Activated CD8-positive, alpha-beta memory T cell treated with anti-CD3 and anti-CD28 coated beads, Interleukin-2, amount 10 ng/mL, durations not matched to agents 7 days and 5 days (primary cell): ENCODE results near the gene CPVL. TPM values are rescaled to one million over a fixed set of nuclear protein-coding genes. Genes with fewer than 3 reads are reported as not detected.

ENCODE experiments used
- ATAC-seq: fragments of 150-1000 bp; cut with Tn5 transposase; one replicate; pipeline ENCODE4 v1.10.0; 2021; ENCODE audit warnings: moderate library complexity
- CTCF ChIA-PET: fragments of 350-600 bp; sonication (Branson Sonifier 250); formaldehyde crosslinking; loops from one replicate; lab custom pipeline; 2021; ENCODE audit warnings: antibody characterized with exemption; lab: Charles Lee
- DNase-seq: peaks from one replicate; pipeline ENCODE4 v3.0.0-alpha.2; 2020
- H3K27ac Mint-ChIP-seq: one replicate; pipeline ENCODE4 v1.8.0; 2021; ENCODE audit warnings: mild to moderate bottlenecking, mixed read lengths
- H3K27me3 Mint-ChIP-seq: one replicate; pipeline ENCODE4 v1.8.0; 2021; ENCODE audit warnings: mixed read lengths
- H3K36me3 Mint-ChIP-seq: one replicate; pipeline ENCODE4 v1.8.0; 2021; ENCODE audit warnings: mild to moderate bottlenecking, mixed read lengths
- H3K4me1 Mint-ChIP-seq: one replicate; pipeline ENCODE4 v1.8.0; 2021; ENCODE audit warnings: mixed read lengths
- H3K4me3 Mint-ChIP-seq: one replicate; pipeline ENCODE4 v1.8.0; 2021; ENCODE audit warnings: mild to moderate bottlenecking, moderate library complexity, mixed read lengths
- H3K9me3 Mint-ChIP-seq: one replicate; pipeline ENCODE4 v1.8.0; 2022; ENCODE audit warnings: low read depth, mixed read lengths
- total RNA-seq, 2 experiments: library from RNA; stranded (reverse); gene quantifications; one replicate each; pipeline ENCODE4 v1.2.3, GENCODE V29; 2021

CPVL gene
- total RNA-seq, 2 experiments from 2014 or later: 0.33 to 1.8 TPM

DNA sequence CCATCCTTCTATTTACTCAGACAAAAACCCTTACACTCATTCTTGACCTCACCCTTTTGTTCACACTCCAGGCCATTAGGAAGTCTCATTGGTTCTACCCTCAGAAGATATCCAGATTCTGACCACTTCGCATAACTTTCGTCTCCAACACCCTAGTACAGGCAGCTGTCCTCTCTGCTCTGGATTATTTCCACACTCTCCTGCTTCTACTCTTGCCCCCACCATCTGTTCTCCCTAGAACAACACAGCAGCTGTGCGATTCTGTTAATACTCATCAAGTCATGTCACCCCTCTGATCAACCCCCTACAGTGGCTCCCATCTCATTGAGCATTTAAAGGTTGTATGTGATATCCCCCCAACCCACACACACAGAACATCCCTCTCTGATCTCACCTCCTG lies 172.7 kb downstream of the CPVL start:
- Mint-ChIP-seq H3K27me3 (peaks cover 7% of the 10 kb centered on the region), H3K27ac (no peak overlapping the region), H3K4me3 (no peak overlapping the region), H3K36me3 (peaks cover 1% of the 10 kb centered on the region), H3K9me3 (peaks cover 23% of the 10 kb centered on the region), H3K4me1 (no peaks in the 10 kb centered on the region)
- CTCF ChIA-PET: no interaction called here
- no peak for ATAC-seq
- no peak for DNase-seq

- DNase-seq: no peak
- no peak overlapping the region for H3K27ac Mint-ChIP-seq
- CTCF ChIA-PET: no interaction called here
- ATAC-seq: no peak
- no peaks in the 10 kb centered on the region for H3K4me1 Mint-ChIP-seq
- no peaks in the 10 kb centered on the region for H3K9me3 Mint-ChIP-seq
- no peak overlapping the region for H3K4me3 Mint-ChIP-seq
- H3K36me3 Mint-ChIP-seq: no peaks in the 10 kb centered on the region
- peaks cover 45% of the 10 kb centered on the region for H3K27me3 Mint-ChIP-seq
Measured at GRCh38 chr7:28964056-28964455, 182.3 kb downstream of the CPVL start.

- no peak overlapping the region for H3K4me3 Mint-ChIP-seq
- peaks cover 10% of the 10 kb centered on the region for H3K4me1 Mint-ChIP-seq
- no peak for ATAC-seq
- H3K27ac Mint-ChIP-seq: no peak overlapping the region
- H3K9me3 Mint-ChIP-seq: no peaks in the 10 kb centered on the region
- no peak for DNase-seq
- peaks cover 58% of the 10 kb centered on the region for H3K27me3 Mint-ChIP-seq
- CTCF ChIA-PET: interaction anchor here (1.5 to 1.6 kb wide), 2 partner anchors 40 to 145 kb away, joined by 4 to 5 read pairs; no protein-coding TSS in a partner anchor
- no peaks in the 10 kb centered on the region for H3K36me3 Mint-ChIP-seq
Measured at GRCh38 chr7:28961972-28962371, 184.4 kb downstream of the CPVL start.

- Mint-ChIP-seq H3K9me3 (no peaks in the 10 kb centered on the region), H3K27ac (no peak overlapping the region), H3K36me3 (no peaks in the 10 kb centered on the region), H3K4me1 (peaks cover 10% of the 10 kb centered on the region), H3K27me3 (peaks cover 60% of the 10 kb centered on the region), H3K4me3 (no peak overlapping the region)
- no peak for ATAC-seq
- no peak for DNase-seq
- CTCF ChIA-PET: interaction anchor here (1.0 kb wide), 1 partner anchor 34 kb away, joined by 3 read pairs; no protein-coding TSS in a partner anchor
Measured at GRCh38 chr7:28960071-28960840, 186.1 kb downstream of the CPVL start.

DNA sequence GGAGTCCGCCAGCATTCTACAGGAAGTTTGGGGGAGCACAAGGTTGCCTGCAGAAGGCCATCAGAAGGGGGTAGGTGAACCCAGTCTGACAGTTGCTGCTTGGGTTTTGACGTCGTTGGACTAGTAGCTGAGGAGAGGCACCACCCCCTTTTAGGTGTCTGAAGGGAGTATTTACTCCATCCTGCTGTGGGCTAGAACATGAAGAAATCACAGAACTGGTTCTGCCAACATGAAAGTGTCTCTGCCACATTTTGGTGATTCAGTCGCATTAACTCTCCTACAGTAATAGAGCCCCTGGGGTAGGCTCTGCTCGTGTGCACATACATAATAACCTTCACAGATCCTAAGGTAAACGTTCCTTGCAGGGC lies 187.4 kb downstream of the CPVL start:
- CTCF ChIA-PET: interaction anchor here (3.7 to 4.7 kb wide), 3 partner anchors 31 to 147 kb away, joined by 14 to 34 read pairs (median 34); no protein-coding TSS in a partner anchor
- DNase-seq (no peak), ATAC-seq (no peak)
- peaks cover 71% of the 10 kb centered on the region for H3K27me3 Mint-ChIP-seq
- peaks cover 10% of the 10 kb centered on the region for H3K4me1 Mint-ChIP-seq
- H3K9me3 Mint-ChIP-seq: no peaks in the 10 kb centered on the region
- H3K4me3 Mint-ChIP-seq: no peak overlapping the region
- no peaks in the 10 kb centered on the region for H3K36me3 Mint-ChIP-seq
- no peak overlapping the region for H3K27ac Mint-ChIP-seq

GRCh38 chr7:28958235-28958979 lies 187.9 kb downstream of the CPVL start, which contains the start of gene TRIL:
Gene TRIL, minus strand, starts transcription at chr7:28958330. Its CDS starts 284 bp downstream, at chr7:28958046.
- Mint-ChIP-seq H3K27ac (peak within 1 kb of the TSS; percentile 56), H3K9me3 (no peaks in the 10 kb centered on the region), H3K27me3 (peaks cover 76% of the 10 kb centered on the region), H3K4me3 (no peak within 1 kb of the TSS), H3K4me1 (peaks cover 10% of the 10 kb centered on the region), H3K36me3 (no peaks in the 10 kb centered on the region)
- ATAC-seq (no peak), DNase-seq (no peak)
- CTCF ChIA-PET: interaction anchor here (0.7 to 4.7 kb wide), 5 partner anchors 14 to 148 kb away, joined by 3 to 34 read pairs (median 14); no protein-coding TSS in a partner anchor

DNA sequence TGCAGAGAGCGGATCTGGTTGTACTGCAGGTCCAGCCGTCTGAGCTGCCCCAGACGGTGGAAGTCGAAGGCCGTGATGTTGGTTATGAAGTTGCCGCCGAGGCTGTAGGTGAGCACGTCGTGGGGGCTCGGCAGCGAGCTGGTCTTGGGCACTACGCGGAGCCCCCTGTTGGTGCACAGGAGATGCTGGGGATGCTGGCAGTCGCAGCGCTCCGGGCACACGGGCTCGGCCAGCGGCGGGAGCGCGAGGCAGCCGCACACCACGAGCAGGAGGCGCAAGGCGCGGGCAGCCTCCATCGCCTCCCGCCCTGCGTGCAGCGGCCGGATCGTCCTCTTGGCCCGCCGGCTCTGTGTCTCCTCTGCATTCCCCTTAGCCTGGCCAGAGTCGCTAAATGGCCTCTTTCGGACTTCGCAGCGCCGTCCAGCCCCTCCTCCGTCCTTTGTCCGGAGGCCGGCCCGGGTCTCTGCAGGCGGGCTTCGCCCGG lies 188.5 kb downstream of the CPVL start:
- CTCF ChIA-PET: interaction anchor here (1.0 to 4.7 kb wide), 7 partner anchors 10 to 451 kb away, joined by 3 to 34 read pairs (median 8); no protein-coding TSS in a partner anchor
- Mint-ChIP-seq H3K27ac (peak overlapping the region; percentile 56), H3K36me3 (no peaks in the 10 kb centered on the region), H3K9me3 (no peaks in the 10 kb centered on the region), H3K27me3 (peaks cover 78% of the 10 kb centered on the region), H3K4me1 (peaks cover 10% of the 10 kb centered on the region), H3K4me3 (no peak overlapping the region)
- ATAC-seq (no peak), DNase-seq (no peak)

GRCh38 chr7:28957064-28957750 lies 189.1 kb downstream of the CPVL start:
- Mint-ChIP-seq H3K4me1 (peaks cover 10% of the 10 kb centered on the region), H3K4me3 (no peak overlapping the region), H3K27ac (peak overlapping the region; percentile 56), H3K27me3 (peaks cover 79% of the 10 kb centered on the region), H3K9me3 (no peaks in the 10 kb centered on the region), H3K36me3 (no peaks in the 10 kb centered on the region)
- ATAC-seq: peak; percentile 16
- no peak for DNase-seq
- CTCF ChIA-PET: interaction anchor here (0.7 to 4.7 kb wide), 14 partner anchors 9 to 451 kb away, joined by 3 to 34 read pairs (median 4); no protein-coding TSS in a partner anchor

- no peak for DNase-seq
- peaks cover 77% of the 10 kb centered on the region for H3K27me3 Mint-ChIP-seq
- H3K4me1 Mint-ChIP-seq: peaks cover 10% of the 10 kb centered on the region
- H3K4me3 Mint-ChIP-seq: no peak overlapping the region
- peak; percentile 30 for ATAC-seq
- H3K36me3 Mint-ChIP-seq: no peaks in the 10 kb centered on the region
- H3K9me3 Mint-ChIP-seq: no peaks in the 10 kb centered on the region
- CTCF ChIA-PET: interaction anchor here (0.7 to 4.7 kb wide), 13 partner anchors 9 to 452 kb away, joined by 3 to 34 read pairs (median 4); no protein-coding TSS in a partner anchor
- H3K27ac Mint-ChIP-seq: no peak overlapping the region
Measured at GRCh38 chr7:28956608-28957063, 189.7 kb downstream of the CPVL start.

GRCh38 chr7:28955718-28956607 lies 190.4 kb downstream of the CPVL start:
- no peaks in the 10 kb centered on the region for H3K36me3 Mint-ChIP-seq
- ATAC-seq: peak; percentile 16
- peaks cover 10% of the 10 kb centered on the region for H3K4me1 Mint-ChIP-seq
- DNase-seq: no peak
- peaks cover 81% of the 10 kb centered on the region for H3K27me3 Mint-ChIP-seq
- H3K9me3 Mint-ChIP-seq: no peaks in the 10 kb centered on the region
- CTCF ChIA-PET: interaction anchor here (1.0 to 4.7 kb wide), 11 partner anchors 11 to 453 kb away, joined by 3 to 34 read pairs (median 5); no protein-coding TSS in a partner anchor
- no peak overlapping the region for H3K27ac Mint-ChIP-seq
- H3K4me3 Mint-ChIP-seq: no peak overlapping the region

- DNase-seq: no peak
- H3K9me3 Mint-ChIP-seq: no peaks in the 10 kb centered on the region
- no peak for ATAC-seq
- no peak overlapping the region for H3K4me3 Mint-ChIP-seq
- peaks cover 81% of the 10 kb centered on the region for H3K27me3 Mint-ChIP-seq
- peaks cover 10% of the 10 kb centered on the region for H3K4me1 Mint-ChIP-seq
- no peak overlapping the region for H3K27ac Mint-ChIP-seq
- H3K36me3 Mint-ChIP-seq: no peaks in the 10 kb centered on the region
- CTCF ChIA-PET: interaction anchor here (3.7 to 4.7 kb wide), 3 partner anchors 28 to 151 kb away, joined by 14 to 34 read pairs (median 34); no protein-coding TSS in a partner anchor
Measured at GRCh38 chr7:28955356-28955717, 191.0 kb downstream of the CPVL start.

GRCh38 chr7:28954946-28955345 lies 191.4 kb downstream of the CPVL start:
- Mint-ChIP-seq H3K27me3 (peaks cover 80% of the 10 kb centered on the region), H3K4me1 (peaks cover 10% of the 10 kb centered on the region), H3K9me3 (no peaks in the 10 kb centered on the region), H3K36me3 (no peaks in the 10 kb centered on the region), H3K4me3 (no peak overlapping the region), H3K27ac (no peak overlapping the region)
- CTCF ChIA-PET: interaction anchor here (4.3 to 4.7 kb wide), 2 partner anchors 27 to 152 kb away, joined by 14 to 34 read pairs; no protein-coding TSS in a partner anchor
- ATAC-seq: no peak
- DNase-seq: no peak
